Measurements from ENCODE around the gene LRSAM1.
A peak's percentile ranks its signal among the peaks of the same experiment; 100 is the strongest.

LRSAM1 gene

DNA sequence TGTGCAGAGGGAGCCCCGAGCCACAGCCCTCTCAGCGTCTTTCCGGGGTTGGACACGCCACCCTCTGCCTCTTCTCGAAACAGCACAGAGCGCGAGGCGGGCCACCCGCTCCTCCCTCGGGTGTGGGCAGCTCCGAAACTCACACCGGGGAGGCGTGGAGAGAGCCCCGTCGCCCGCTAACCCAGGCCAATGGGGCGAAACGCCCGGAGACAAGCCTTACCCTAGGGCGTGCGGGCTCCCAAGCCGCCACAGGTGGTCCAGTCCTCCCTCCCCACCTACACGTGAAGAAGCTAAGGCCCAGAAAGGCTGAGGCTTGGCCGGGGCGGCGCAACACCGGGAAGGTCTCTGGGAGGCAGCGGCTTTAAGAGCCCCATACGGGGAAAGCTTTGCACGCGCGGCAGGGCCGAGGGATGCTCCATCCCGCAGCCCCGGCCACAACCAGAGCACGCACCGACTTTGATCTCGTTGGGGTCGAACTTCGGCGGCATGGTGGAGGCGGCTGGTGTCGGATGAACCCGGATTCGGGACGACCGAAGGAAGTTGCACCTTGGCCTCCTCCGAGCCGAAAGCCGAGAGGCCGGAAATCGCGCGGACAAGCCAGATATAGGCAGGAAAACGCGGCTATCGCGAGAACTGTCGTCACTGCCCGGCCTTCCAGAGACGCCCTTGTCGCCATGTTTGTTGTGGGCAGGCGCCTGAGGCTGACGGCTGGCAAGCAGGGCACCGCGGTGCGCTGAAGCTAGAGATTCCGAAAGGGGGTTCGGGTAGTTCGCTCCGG lies at the start of gene LRSAM1, which contains the start of gene RPL12:
Gene LRSAM1, plus strand, starts transcription at position 681 of the 778 bp plus-strand sequence. CDS start 3,018 bp downstream, outside the sequence.
Gene RPL12, minus strand, starts transcription at position 577 of the 778 bp plus-strand sequence. Its CDS starts 89 bp downstream, at position 488.
- peak; percentile 99 for DNase-seq (ENCODE audit: low spot score)

DNA sequence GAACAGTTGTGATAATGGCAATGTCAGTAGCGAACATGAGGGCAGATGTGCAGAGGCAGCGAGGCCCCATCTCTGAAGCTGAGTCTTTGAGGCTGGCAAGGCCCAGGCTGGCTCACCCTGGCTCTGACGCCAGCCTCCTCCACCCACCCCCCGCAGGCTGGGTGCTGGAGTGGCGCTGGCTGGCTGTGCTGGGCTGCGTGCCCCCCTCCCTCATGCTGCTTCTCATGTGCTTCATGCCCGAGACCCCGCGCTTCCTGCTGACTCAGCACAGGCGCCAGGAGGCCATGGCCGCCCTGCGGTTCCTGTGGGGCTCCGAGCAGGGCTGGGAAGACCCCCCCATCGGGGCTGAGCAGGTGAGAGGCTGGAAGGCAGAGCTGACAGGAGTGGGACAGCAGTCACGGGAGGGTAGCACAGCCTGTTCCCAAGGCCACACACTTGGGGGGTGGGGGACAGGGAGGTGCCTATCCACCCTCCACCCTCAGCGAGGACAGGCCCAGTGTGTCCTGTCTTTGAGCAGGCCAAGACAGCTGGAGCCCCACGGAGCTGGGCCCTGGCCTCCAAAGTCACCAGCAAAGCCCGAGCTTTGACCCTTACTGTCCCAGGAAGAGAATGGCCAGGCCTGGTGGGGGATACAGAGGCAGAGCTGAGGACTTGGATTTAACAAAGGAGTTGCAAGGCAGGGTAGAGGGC lies 48.8 kb upstream of the LRSAM1 start:
- DNase-seq (ENCODE audit: low spot score): no peak

DNA sequence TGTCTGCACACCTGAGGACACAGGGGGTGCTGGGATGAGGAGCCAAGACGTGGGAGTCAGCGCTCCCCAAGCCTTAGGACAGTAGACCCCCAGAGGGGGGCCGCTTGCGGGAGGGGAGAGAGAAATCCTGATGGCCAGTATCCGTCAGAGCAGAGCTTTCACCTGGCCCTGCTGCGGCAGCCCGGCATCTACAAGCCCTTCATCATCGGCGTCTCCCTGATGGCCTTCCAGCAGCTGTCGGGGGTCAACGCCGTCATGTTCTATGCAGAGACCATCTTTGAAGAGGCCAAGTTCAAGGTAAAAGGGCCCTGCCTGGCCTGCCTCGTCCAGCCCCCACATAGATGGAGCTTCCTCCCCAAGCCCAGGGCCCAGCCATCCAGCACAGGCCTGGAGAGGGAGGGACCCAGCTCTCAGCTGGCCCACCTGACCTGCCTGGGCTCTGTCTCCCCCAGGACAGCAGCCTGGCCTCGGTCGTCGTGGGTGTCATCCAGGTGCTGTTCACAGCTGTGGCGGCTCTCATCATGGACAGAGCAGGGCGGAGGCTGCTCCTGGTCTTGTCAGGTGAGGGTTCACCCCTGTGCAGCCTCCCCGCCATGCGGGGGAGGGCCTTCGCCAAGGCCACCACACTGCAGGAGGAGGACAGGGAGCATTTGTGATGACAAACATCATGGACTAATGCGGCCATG lies 47.7 kb upstream of the LRSAM1 start:
- DNase-seq (ENCODE audit: low spot score): no peak

DNA sequence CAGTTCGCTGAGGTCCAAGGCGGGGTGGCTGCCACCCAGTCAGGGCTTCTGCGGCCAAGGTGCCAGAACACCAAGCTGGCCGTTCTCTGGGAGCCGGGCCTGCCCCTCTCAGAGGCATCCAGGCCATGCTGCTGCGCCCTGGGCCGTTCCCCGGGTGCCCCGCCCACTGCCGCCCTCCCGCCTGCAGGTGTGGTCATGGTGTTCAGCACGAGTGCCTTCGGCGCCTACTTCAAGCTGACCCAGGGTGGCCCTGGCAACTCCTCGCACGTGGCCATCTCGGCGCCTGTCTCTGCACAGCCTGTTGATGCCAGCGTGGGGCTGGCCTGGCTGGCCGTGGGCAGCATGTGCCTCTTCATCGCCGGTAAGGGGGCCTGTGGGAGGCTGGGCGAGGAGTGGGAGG lies 46.7 kb upstream of the LRSAM1 start:
- no peak for DNase-seq (ENCODE audit: low spot score)

DNA sequence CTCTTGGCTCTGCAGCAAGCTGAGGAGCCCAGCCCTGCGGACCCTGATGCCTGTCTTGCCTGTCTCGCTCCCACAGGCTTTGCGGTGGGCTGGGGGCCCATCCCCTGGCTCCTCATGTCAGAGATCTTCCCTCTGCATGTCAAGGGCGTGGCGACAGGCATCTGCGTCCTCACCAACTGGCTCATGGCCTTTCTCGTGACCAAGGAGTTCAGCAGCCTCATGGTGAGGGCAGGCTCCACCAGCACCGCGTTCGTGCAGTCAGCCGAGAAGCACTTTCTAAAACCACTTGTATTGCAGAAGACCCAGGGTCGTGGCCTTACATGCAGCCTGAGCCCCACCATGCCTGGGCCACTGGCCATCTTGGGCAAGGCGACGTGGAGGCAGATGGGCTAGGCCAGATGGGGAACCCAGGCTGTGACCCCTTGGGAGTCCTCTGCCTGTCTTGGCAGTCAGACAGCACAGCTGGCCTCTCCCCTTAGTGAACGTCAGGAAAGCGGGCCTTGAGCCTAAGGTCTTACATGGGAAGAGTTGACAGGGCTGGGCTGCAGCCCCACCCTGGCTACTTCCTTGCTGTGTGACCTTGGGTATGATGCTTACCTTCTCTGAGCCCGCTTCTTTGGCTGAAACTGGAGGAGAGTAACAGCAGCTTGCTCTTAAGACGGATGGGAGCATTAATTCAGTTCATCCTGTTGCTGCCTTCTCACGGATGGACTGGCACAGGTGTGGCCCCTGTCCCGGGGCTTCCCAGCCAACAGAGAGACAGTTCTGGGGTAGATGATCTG lies 45.8 kb upstream of the LRSAM1 start:
- no peak for DNase-seq (ENCODE audit: low spot score)

DNA sequence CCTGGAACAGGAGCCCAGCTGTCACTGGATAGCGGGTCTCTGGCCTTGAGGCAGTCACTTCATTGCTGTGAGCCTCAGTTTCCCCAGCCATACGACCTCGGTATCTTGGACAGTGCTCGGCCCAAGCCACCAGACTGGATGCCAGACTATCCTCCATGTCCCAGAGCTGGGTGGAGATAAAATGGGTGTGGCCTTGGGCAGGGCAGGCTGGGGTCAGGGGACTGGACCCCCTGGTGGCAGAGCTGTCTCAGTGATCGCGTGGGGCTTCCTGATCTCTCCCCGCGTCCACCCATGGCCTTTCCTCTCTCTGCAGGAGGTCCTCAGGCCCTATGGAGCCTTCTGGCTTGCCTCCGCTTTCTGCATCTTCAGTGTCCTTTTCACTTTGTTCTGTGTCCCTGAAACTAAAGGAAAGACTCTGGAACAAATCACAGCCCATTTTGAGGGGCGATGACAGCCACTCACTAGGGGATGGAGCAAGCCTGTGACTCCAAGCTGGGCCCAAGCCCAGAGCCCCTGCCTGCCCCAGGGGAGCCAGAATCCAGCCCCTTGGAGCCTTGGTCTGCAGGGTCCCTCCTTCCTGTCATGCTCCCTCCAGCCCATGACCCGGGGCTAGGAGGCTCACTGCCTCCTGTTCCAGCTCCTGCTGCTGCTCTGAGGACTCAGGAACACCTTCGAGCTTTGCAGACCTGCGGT lies 44.4 kb upstream of the LRSAM1 start:
- DNase-seq (ENCODE audit: low spot score): no peak

DNA sequence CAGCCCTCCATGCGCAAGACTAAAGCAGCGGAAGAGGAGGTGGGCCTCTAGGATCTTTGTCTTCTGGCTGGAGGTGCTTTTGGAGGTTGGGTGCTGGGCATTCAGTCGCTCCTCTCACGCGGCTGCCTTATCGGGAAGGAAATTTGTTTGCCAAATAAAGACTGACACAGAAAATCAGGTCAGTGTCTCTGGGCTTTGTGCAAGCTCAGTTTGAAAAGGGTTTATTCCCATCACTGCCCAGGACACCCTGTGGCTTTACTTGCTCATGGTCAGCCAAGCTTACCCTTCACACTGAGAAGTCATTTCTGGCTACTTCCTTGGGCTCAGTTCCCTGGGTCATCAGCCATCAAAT lies 43.8 kb upstream of the LRSAM1 start:
- DNase-seq (ENCODE audit: low spot score): no peak

DNA sequence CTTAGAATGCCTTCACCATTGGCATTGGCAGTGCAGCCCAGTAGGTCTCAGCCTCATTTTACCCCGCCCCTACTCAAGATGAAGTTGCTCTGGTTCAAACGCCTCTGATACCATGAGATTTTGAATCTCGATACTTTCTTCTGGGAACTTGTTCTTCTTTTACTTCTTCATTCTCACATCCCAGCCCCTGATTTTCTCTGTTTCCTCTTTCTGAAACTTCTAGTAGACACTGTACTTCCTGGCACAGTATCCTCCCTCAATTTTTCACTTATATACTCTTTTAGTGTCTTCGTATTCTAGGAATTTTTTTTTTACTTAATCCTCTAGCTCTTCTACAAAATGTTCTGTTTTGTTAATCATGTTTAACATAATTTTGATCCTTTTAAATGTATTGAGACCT lies 40.2 kb upstream of the LRSAM1 start:
- DNase-seq (ENCODE audit: low spot score): no peak

DNA sequence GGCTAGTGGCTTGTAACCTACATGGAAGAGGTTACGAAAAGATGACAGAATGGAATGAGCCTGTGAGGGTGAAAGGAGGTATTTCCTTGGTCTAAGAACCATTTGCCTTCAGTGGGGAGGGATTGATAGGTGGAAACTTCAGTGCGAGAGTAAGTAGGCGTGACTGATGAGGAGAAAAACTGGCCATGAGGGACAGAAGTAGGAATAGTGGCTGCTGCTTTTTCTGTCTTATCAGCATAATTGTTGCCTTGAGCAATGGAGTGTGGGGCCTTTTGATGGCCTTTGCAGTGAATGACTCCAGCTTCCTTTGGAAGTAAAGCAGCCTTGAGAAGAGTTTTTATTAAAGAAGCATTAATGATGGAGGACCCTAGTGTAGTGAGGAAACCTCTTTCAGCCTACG lies 36.2 kb upstream of the LRSAM1 start:
- DNase-seq (ENCODE audit: low spot score): no peak

DNA sequence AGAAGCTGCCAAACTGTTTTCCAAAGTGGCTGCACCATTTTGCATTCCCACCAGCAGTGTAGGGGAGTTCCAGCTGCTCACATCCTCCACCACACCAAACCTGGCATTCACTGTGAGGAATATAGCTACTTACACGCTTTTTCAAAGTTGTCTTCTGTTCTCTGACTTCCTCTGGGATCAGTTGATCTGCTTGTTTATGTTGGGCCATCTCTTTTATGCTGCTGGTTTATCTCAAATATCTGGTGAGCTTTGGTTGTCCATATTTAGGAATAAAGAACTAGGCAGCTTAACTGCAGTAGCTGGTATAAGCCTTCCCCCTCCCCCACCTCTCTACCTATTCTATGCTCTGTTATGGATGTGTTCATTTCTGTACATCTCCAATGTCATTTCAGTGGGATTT lies 35.7 kb upstream of the LRSAM1 start:
- no peak for DNase-seq (ENCODE audit: low spot score)

DNA sequence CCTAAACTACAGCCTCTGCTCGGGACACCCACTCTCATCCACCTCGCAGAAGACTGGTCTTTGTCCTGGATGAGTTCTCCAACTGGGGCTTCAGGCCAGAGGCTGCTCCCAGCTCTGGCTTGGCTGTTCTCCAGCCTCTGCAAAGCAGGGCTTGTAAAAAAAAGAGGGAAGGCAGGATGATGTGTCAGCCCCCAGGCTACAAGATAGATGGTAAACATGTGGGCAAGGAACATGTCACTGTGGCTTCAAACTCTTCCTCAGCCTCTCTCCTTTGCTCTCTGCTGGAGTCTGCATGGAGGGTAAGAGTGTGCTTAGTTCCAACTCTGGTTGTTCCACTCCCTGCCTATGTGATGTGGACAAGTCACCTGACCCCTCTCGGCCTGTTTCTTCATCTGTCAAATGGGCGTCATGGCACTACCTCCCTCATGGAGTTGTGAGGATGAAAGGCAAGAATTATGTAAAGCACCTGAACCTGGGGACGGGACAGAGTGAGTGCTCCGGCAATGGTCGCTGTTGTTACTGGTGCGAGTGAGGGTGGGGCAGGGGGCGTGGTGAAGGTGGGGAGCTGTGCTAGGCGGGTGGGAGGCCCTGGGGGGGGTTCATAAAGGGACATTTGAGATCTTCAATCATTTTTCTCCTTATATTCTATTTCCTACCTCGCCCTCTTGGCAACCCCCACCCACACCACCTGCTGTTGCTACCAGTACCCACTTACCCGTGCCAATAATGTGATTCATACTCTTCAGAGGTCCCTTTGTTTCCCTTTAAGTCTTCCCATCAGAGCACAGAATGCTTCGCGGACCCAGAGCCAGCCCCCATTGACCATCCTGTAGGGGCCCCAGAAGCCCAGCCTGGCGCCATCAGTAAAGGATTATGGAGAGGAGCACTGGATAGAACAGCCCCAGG lies 33.9 kb upstream of the LRSAM1 start:
- no peak for DNase-seq (ENCODE audit: low spot score)

DNA sequence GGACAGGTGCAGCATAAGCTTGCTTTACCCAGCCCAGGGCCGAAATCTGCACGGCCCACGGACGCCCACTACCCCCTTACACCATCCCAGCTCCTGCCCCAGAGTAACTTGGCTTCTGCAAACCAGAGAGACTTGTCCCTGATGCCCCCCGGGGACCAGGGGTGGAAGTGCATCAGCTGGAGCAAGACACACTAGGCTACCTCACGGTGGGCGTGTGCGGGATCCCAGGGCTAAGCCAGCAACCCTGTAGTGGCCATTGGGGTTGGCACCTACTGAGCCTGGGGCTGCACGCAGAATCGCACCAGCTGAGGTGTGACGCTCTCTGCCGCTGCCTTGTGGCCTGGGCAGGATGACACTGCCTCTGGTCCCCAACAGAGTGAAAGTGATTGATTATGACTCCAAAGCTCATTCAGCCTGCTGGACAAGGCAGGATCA lies 33.3 kb upstream of the LRSAM1 start:
- no peak for DNase-seq (ENCODE audit: low spot score)

DNA sequence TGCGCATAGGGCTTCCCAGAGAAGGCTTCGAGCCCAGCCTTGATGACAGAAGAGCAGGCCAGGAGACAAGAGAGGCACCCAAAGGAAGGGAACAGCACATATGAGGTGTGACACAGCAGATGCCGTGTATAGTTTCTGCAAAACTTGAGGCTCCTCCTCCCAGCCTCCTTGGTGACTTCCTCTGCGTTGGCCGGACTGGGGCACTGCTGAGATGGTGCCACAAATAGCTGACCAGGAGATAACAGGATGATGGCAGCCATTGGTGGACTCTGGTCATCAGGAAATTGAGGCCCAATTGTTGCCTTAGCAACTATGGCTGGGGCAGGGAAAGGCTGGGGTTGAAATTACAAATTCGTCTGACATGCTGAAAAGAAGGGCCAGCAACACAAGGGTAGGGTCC lies 32.0 kb upstream of the LRSAM1 start:
- no peak for DNase-seq (ENCODE audit: low spot score)

DNA sequence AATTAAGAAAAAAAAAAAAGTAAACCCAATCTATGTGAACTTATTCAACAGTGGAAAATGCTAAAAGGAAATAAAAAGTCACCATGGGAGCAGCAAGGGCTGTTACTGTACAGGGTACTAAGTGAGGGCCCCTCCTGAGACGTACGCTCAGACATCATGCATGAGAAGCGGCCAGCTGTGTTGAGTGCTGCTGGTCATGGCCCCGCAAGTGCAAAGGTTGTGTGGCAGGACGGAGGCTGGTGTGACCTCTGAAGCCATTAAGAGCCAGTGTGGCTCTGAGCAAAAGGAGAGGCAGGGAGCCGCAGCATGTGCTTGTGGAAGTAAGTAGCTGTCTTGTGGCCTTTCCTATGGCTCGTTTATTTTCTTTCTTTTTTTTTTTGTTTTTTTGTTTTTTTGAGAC lies 30.3 kb upstream of the LRSAM1 start:
- no peak for DNase-seq (ENCODE audit: low spot score)

DNA sequence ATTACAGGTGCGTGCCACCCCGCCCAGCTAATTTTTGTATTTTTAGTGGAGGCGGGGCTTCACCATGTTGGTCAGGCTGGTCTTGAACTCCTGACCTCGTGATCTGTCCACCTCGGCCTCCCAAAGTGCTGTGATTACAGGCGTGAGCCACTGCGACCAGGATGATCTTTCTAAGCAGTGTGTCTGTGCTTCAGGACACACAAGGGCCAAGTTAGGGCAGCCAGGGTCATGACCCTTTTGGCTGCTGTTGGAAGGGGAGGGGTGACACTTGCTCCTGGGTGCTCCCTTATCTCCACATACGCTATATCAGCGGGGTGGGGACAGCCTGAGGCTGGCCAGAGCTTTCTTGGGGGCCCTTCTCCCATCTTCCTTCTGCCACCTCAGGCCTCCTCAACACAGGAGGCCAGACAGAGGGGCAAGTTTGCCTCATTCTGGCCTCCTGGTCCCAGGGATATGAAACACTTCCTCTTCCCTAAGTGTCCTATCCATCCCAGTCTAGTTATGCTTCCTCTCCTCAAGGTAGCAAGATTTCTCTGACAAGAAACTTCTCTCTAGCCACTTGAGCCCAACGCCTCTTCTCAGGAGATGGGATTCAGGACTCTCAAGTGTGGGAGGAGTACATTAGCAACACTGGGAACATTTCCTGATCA lies 29.1 kb upstream of the LRSAM1 start:
- no peak for DNase-seq (ENCODE audit: low spot score)

DNA sequence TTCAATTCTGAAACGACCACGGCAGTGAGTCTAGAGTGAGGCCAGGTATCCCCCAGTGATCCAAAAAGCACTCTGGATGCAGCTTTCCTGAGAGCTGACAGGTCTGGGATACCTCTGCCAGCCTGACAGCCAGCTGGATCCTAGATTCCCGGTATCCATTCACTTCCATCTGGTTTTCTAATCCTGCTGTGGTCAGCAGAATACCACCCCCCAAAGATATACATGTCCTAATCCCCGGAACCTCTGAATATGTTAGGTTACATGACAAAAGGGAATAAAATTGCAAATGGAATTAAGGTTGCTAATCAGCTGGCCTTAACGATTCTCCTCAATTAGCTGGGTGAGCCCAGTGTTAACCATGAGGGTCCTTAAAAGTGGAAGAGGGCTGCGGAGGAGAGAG lies 28.5 kb upstream of the LRSAM1 start:
- DNase-seq (ENCODE audit: low spot score): no peak

DNA sequence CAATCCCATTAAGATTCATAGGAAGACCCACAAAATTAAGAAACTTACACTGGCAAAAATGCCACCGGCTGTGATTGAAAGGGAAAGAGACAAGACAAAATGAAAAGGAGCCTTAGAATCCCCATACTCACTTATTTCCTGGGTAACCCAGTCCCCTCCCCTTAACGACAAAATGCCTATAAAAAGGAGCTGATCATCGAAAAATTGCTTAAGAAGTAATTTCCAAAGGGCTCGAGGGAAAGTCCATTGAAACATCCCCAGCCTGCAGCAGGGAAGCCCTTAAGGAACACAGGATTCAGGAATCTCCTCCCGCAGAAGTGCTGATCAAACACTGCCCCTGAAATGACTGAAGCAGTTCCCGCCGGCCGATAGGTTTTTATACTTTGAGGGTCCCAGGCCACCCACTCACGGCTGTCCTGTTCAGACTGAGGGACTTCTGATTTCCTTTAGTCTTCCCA lies 27.8 kb upstream of the LRSAM1 start:
- no peak for DNase-seq (ENCODE audit: low spot score)

DNA sequence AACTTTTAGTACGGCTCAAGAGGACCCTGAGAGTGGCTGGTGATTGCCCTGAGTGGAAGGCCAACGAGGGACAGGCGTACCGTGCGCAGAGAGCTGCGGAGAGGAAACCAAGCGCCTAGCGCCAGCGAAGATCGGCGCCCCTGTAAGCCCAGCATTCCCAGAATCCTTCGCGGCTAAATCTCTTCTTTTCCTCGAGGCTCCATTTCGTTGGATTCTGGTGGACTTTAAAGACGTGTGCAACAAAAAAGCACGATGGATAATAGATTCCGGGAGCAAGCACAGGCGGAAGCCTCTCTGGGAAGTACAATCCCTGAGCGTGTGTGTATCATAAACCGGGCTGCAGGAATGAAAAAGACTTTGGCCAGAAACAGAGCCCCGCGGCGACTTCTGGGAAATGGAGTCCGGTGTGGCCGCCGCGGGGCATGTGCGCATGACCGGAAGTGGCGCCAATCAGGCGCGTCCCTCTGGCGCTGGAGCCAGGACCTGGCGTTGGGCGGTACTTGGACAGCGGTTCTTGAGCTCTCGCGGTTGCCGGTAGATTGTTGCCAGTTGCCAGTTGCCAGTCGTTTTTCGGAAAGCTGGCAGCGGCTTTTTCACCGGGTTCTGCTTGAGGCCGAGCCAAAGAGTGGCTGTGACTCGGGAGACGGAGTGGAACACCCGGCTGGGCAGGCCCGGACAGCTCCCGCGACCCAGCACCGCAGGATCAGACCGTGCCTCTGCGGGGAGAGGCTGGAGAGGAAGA lies 27.2 kb upstream of the LRSAM1 start, which contains the start of gene ZNF79:
Gene ZNF79, plus strand, starts transcription at position 449 of the 742 bp plus-strand sequence. CDS start 406 bp downstream, outside the sequence.
- DNase-seq (ENCODE audit: low spot score): peak; percentile 97

DNA sequence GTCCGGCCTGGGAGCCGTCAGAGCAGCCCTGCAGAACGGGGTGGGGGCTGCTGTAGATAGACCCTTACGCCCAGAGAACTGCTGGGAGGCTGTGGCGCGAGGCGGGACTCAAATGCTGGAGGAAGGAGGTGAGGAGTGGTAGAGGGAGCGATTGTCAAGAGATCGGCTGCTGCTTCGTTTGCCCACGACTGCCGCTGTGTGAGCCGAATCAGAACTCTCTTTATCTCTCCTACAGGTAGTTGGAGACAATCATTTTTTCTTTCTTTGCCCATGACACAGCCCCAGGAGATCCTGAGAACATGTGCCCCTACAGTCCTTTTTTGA lies 26.7 kb upstream of the LRSAM1 start:
- DNase-seq (ENCODE audit: low spot score): no peak
